ENCODE measurements around the gene IL17B. TPM values are rescaled to one million over a fixed set of nuclear protein-coding genes. Genes with fewer than 3 reads are reported as not detected.

Gene IL17B
- total and polyA plus RNA-seq, 2 of the 8 experiments (the other 6 are each of a cell fraction or from before 2014, with no cell fraction given), result 0.18 TPM; not detected in 1

DNA sequence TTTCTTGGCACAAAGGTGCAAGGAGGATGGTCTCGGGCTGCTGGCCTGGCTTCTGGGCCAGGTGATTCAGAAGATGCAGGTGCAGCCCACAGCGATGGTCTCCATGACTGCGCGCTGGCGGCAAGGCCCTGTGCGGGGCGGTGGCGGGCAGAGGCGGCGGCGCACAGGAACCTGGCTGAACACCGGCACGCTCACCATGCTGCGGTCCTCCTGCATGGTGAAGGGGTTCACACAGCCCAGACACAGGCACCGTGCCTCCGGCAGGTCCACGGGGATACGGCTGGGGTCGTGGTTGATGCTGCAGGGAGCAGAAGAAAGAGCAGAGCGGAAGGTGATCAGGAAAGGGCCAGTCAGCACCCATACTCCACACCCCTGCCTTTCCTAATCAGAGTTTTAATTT, 4.8 kb downstream of the IL17B start:
- WGBS, 2 experiments (ENCODE audit: extremely low coverage in 1 of 2, insufficient coverage in 1 of 2, insufficient read length in 1 of 2, insufficient replicate concordance in 2 of 2, low coverage in 1 of 2, low lambda C conversion rate in 2 of 2, missing lambda C conversion rate in 1 of 2), result 92% methylated on average over 19 of the region's 20 CpGs; no CpG with 5 or more reads in 1 of the 2 experiments
- no peak overlapping the region for H2BK120ac ChIP-seq (replicated peaks; ENCODE audit: low read depth, low read length)
- H3K4me2 ChIP-seq (ENCODE audit: insufficient read depth in 1 of 2, low read depth in 2 of 2, low read length in 2 of 2), result no peak overlapping the region
- no peak overlapping the region for H3K9ac ChIP-seq (replicated peaks in 1 of 4; ENCODE audit: extremely low read depth in 1 of 4, low read depth in 3 of 4, low read length in 3 of 4)
- H3K23ac ChIP-seq (ENCODE audit: insufficient read length), result no peak overlapping the region
- no peak overlapping the region for H3K14ac ChIP-seq (ENCODE audit: insufficient read length)
- CTCF ChIA-PET (ENCODE audit: partially characterized antibody), result interaction anchor here (0.7 to 46.1 kb wide), 10 partner anchors 7 to 75 kb away, joined by 3 to 1310 read pairs (median 4); partner anchors contain the start of gene IL17B
- no peak overlapping the region for H3K4me3 ChIP-seq (ENCODE audit: extremely low read depth in 1 of 4, insufficient read depth in 2 of 4, low read depth in 3 of 4, low read length in 4 of 4)
- no peak overlapping the region for H2AFZ ChIP-seq (ENCODE audit: low read length)
- H3K23me2 ChIP-seq (ENCODE audit: low read depth, low read length), result no peaks in the 10 kb centered on the region
- no peaks in the 10 kb centered on the region for H3K79me1 ChIP-seq (ENCODE audit: low read depth, low read length)
- POLR2A ChIA-PET (ENCODE audit: partially characterized antibody), result no interaction called here
- FAIRE-seq (no peak), DNase-seq (ENCODE audit: low read depth in 1 of 2, low spot score in 2 of 2) (no peak)
- no peak overlapping the region for H2AK5ac ChIP-seq (ENCODE audit: low read depth, low read length)
- no peaks in the 10 kb centered on the region for H4K20me1 ChIP-seq (replicated peaks in 1 of 2; ENCODE audit: control insufficient read depth in 1 of 2, insufficient read depth in 2 of 2, low read length in 2 of 2)
- H4K8ac ChIP-seq (ENCODE audit: extremely low read depth, insufficient read depth, low read length), result 0 out of 2 replicates have a peak overlapping the region, but pooled peaks have one; percentile 53
- H3K56ac ChIP-seq (replicated peaks; ENCODE audit: insufficient read length, low read depth, low read length), result no peak overlapping the region
- H2BK20ac ChIP-seq (ENCODE audit: low read length), result no peak overlapping the region
- H4K91ac ChIP-seq (replicated peaks; ENCODE audit: insufficient read length, low read length), result no peak overlapping the region
- no peaks in the 10 kb centered on the region for H3K9me3 ChIP-seq (ENCODE audit: insufficient read depth in 2 of 2, low read depth in 1 of 2, low read length in 1 of 2)
- H4K5ac ChIP-seq (ENCODE audit: insufficient read length, low read depth, low read length), result no peak overlapping the region
- H3K4ac ChIP-seq (replicated peaks; ENCODE audit: insufficient read length, low read depth, low read length), result no peak overlapping the region
- H3K4me1 ChIP-seq (replicated peaks in 1 of 4; ENCODE audit: control insufficient read depth in 3 of 4, insufficient read depth in 4 of 4, low read length in 3 of 4), result no peaks in the 10 kb centered on the region; a peak in 4 of 7 replicates
- no peaks in the 10 kb centered on the region for H3K27me3 ChIP-seq (replicated peaks in 1 of 4; ENCODE audit: control insufficient read depth in 3 of 4, extremely low read depth in 1 of 4, insufficient read depth in 3 of 4, low read length in 3 of 4)
- no peak overlapping the region for H3K27ac ChIP-seq (ENCODE audit: low read depth, low read length)
- no peaks in the 10 kb centered on the region for H3K36me3 ChIP-seq (ENCODE audit: control insufficient read depth in 2 of 4, insufficient read depth in 4 of 4, low read length in 3 of 4)
- no peak overlapping the region for H2BK5ac ChIP-seq (ENCODE audit: low read depth, low read length)
- H3K18ac ChIP-seq (ENCODE audit: extremely low read depth, low read length), result no peak overlapping the region
- H2BK15ac ChIP-seq (ENCODE audit: low read length), result peak overlapping the region; percentile 95; the same call in 1 of the 2 replicates
- no peaks in the 10 kb centered on the region for H3K79me2 ChIP-seq (ENCODE audit: control insufficient read depth in 1 of 2, insufficient read depth in 2 of 2, low read length in 2 of 2)
- H2BK12ac ChIP-seq (ENCODE audit: low read depth, low read length), result peak overlapping the region; percentile 60; the same call in 1 of the 2 replicates
- TF ChIP-seq CREB1 (IDR thresholded peaks at IDR 0.05) (no peak), SRF (IDR thresholded peaks at IDR 0.05; ENCODE audit: low read depth, low read length) (no peak), TAF7 (optimal IDR thresholded peaks at IDR 0.05; ENCODE audit: borderline replicate concordance, low read depth, low read length) (no peak), SIRT6 (IDR thresholded peaks at IDR 0.05; ENCODE audit: low read length) (no peak), EGR1 (IDR thresholded peaks at IDR 0.05; ENCODE audit: borderline replicate concordance, low read depth, low read length) (no peak), TCF12 (IDR thresholded peaks at IDR 0.05; ENCODE audit: low read depth, low read length) (no peak), KDM5A (IDR thresholded peaks at IDR 0.05; ENCODE audit: low read length) (no peak), FOSL1 (IDR thresholded peaks at IDR 0.05; ENCODE audit: insufficient read depth, low read depth, low read length) (no peak), BCL11A (IDR thresholded peaks at IDR 0.05; ENCODE audit: low read depth in 2 of 2, low read length in 2 of 2) (no peak), ZNF274 (IDR thresholded peaks at IDR 0.05; ENCODE audit: borderline replicate concordance, extremely low read depth, low read length) (no peak)
- TF ChIP-seq, protein P1, sequence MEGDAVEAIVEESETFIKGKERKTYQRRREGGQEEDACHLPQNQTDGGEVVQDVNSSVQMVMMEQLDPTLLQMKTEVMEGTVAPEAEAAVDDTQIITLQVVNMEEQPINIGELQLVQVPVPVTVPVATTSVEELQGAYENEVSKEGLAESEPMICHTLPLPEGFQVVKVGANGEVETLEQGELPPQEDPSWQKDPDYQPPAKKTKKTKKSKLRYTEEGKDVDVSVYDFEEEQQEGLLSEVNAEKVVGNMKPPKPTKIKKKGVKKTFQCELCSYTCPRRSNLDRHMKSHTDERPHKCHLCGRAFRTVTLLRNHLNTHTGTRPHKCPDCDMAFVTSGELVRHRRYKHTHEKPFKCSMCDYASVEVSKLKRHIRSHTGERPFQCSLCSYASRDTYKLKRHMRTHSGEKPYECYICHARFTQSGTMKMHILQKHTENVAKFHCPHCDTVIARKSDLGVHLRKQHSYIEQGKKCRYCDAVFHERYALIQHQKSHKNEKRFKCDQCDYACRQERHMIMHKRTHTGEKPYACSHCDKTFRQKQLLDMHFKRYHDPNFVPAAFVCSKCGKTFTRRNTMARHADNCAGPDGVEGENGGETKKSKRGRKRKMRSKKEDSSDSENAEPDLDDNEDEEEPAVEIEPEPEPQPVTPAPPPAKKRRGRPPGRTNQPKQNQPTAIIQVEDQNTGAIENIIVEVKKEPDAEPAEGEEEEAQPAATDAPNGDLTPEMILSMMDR (IDR thresholded peaks at IDR 0.05; ENCODE audit: control extremely low read depth in 1 of 3, insufficient read depth in 1 of 3, low read depth in 1 of 3, low read length in 3 of 3), result no peak
- TF ChIP-seq, protein P2, sequence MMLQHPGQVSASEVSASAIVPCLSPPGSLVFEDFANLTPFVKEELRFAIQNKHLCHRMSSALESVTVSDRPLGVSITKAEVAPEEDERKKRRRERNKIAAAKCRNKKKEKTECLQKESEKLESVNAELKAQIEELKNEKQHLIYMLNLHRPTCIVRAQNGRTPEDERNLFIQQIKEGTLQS (IDR thresholded peaks at IDR 0.05; ENCODE audit: insufficient read depth, low read depth, low read length), result no peak

Measured in H1 (cell line).